DLD1 (cell line): ENCODE data around the gene APPBP2.
"Not testable (repeated sequence)": the region's sequence is repeated elsewhere in the genome, so short reads cannot be mapped to it uniquely, and the experiment has no call there.

ENCODE experiments used
- in situ Hi-C: cut with HindIII; loops from 2 replicates; pipeline ENCODE4 v1.10.0; 2017; ENCODE audit warnings: low sequenced_read_pairs

APPBP2 gene

DNA sequence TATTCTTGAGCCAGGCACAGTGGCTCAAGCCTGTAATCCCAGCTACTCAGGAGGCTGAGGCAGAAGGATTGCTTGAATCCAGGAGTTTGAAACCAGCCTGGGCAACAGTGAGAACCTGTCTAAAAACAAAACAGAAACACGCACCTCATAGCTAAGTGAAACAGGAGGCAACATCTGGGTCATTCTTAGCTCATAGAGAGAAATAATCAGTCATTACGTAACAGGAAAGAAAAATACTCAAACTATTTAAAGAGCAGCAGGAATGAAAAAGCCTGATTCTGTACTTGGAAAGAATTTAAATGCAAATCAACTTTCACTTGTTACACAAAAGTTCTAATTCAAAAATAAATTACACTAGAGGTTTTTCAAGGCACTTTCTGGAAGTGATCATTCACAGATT lies 86.5 kb downstream of the APPBP2 start:
- in situ Hi-C loops: no loop called here

DNA sequence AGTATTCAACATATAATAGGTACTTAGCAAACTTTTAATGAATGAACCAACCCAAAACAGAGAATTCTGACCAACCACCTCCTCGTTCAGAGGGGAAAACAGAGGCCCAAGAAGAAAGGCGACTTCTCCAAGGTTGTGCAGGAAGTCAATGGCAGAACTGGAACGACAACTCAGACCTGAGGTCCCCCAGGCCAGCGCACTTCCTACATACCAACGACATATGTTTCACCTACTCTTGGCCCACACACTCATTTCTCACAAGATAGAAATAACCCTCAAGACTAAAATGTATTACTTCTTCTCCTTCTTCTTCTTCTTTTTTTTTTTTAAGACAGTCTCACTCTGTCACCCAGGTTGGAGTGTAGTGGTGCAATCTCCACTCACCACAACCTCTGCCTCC lies 89.4 kb downstream of the APPBP2 start:
- in situ Hi-C loops: no loop called here

GRCh38 chr17:60435244-60436167 lies 90.5 kb downstream of the APPBP2 start:
- in situ Hi-C loops: no loop called here

GRCh38 chr17:60433021-60433997 lies 92.7 kb downstream of the APPBP2 start:
- in situ Hi-C loops: not testable (repeated sequence)

DNA sequence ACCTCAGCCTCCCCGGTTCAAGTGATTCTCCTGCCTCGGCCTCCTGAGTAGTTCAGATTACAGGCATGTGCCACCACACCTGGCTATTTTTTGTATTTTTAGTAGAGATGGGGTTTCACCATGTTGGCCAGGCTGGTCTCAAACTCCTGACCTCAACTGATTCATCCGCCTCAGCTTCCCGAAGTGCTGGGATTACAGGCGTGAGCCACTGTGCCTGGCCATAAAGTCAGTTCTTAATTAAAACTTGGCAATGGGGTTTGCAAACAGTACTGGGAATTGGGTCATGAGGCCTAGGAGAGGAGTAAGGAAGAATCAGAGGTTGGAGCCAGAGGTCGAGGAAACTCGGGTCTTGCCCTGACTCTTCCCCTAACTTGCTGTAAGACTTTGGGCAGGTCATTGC lies 95.5 kb downstream of the APPBP2 start:
- in situ Hi-C loops: not testable (repeated sequence)

DNA sequence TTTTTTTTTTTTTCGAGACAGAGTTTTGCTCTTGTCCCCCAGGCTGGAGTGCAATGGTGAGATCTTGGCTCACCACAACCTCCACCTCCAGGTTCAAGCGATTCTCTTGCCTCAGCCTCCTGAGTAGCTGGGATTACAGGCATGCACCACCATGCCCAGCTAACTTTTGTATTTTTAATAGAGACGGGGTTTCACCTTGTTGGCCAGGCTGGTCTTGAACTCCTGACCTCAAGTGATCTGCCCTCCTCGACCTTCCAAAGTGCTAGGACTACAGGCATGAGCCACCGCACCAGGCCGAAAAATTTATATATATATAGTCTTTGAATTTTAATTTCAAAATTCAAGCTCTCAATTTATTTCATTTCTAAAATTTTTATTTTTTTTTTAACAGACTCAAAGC lies 97.6 kb downstream of the APPBP2 start:
- in situ Hi-C loops: not testable (repeated sequence)

DNA sequence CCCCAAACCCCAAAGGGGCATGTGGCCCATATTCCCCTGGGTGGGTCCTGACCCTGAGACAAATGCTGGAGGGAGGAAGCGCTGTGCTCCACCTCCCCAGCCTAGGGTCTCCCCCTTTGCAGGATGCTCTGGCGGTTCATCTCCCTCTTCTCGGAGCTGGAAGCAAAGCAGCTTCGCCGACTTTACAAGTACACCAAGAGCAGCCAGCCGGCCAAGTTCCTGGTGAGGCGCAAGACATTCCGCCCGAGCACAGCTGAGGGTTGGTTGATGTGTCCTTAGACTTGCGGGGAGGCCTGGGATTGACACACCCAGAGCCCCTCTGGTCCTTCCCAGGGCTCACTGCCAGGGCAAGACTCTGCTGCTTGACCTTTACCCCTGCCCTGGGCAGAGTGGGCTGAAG lies 99.4 kb downstream of the APPBP2 start:
- in situ Hi-C loops: no loop called here

DNA sequence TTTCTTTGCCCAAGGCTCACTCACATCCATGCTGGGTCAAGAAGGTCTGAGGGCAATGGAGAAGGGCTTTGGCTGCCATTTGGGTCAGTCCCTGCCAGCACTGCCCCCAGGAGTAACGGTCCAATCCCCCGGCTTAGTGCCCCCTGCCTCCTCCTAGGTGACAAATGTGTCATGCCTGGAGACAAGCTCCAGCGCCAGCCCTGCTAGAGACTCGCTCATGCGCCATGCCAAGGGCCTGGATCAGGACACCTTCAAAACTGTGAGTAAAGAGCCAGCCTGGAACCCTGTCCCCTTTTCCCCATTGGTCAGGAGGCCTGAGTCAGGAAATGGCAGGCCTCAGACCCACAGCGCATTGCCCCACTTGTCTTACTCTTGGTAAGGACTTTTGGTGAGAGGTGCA lies 100.4 kb downstream of the APPBP2 start:
- in situ Hi-C loops: no loop called here

DNA sequence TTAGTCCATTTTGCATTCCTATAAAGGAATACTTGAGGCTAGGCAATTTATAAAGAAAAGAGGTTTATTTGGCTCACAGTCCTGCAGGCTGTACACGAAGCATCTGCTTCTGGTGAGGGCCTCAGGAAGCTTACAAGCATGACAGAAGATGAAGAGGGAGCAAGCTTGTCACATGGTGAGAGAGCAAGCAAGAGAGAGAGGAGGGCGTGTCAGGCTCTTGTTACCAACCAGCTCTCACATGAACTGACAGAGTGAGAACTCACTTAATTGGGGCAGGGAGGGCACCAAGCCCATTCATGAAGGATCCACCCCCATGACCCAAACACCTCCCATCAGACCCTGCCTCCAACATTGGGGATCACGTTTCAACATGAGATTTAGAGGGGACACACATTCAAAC lies 102.2 kb downstream of the APPBP2 start:
- in situ Hi-C loops: no loop called here

GRCh38 chr17:60422162-60422665 lies 103.8 kb downstream of the APPBP2 start, which contains the start of gene CHCT1:
Gene CHCT1 (plus strand): TSS chr17:60422489. CDS start chr17:60422593, 104 bp downstream.
- in situ Hi-C loops: no loop called here

DNA sequence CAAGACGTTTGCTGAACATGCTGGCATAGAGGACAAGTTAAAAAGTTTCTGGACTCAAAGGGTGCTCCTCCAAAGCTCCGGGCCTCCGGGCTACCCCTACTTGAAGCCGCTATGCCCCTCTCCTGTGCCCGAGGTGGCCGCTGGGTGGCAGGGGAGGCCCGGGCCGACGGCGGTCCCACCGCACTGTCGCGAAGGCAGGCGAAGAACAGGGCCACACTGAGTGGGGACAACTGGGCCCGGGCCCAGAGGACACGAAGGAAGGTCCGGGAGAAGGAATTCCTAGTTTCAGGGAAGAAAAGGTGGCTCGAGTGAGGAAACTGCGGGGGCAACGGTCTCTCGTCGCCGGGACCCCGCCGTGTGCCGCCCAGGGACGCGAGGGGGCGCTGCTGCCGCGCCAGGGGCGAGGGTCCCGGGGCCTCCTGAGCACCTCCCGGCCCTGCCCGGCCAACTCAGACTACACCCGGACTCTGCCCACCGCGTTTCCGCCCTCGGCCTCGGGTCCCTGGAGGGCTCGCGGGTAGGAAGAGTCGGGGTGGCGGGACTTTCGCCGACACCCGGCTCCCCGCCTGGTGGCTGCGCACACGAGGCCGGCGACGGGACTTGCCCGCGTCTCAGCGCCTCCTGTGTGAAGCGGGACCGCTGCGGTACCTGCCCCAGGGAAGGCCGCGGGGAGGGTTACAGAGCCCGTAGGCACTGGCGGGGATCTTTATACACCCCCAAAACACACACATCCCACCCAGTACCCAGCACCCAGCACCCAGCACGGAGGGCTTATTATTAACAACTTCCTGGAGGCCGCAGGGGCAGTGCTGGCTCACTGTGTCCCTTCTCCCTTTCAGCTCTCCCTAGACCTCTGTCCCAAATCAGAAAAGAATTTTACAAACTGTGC lies 104.5 kb downstream of the APPBP2 start:
- in situ Hi-C loops: no loop called here

DNA sequence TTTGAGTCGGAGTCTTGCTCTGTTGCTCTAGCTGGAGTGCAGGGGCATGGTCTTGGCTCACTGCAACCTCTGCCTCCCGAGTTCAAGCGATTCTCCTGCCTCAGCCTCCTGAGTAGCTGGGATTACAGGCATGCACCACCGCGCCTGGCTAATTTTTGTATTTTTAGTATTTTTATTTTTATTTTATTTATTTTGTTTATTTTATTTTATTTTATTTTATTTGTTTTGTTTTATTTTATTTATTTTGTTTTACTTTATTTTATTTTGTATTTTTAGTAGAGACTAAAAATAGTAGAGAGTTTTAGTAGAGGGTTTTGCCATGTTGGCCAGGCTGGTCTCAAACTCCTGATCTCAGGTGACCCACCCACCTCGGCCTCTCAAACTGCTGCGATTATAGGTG lies 106.2 kb downstream of the APPBP2 start:
- in situ Hi-C loops: not testable (repeated sequence)

DNA sequence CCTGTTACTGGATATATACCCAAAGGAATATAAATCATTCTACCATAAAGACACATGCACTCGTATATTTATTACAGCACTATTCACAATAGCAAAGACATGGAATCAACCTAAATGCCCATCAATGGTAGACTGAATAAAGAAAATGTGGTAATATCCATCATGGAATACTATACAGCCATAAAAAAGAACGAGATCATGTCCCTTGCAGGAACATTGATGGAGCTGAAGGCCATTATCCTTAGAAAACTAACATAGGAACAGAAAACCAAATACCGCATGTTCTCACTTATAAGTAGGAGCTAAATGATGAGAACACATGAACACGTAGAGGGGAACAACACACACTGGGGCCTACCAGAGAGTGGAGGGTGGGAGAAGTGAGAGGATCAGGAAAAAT lies 107.0 kb downstream of the APPBP2 start:
- in situ Hi-C loops: not testable (repeated sequence)

DNA sequence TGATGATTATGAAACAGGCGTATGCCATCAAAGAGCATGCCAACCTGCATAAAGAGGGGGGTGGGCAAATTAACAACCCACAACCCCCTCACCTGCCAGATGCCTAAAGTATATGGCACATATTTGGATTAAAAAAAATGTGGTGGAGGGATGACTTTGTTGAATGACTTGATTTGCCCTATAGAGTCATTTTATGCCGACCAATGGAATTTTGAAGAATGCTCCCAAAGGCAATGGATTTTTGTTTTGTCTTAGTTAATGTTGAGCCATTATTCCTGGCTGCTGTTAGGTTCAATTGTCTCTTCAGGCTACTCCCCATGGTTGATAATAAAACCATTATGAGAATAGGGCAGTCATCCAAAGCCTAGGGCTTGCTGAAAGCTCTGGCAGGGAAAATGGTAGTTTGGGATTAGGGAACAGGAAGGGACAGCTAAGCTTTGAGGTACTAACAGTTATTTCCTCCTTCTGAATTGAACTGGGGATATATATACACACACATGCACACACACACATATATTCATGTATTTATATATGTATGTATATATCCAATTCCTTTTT lies 109.6 kb downstream of the APPBP2 start:
- in situ Hi-C loops: no loop called here

- in situ Hi-C loops: no loop called here
These were observed 110.9 kb downstream of the APPBP2 start for GRCh38 chr17:60415146-60415545.

GRCh38 chr17:60412701-60413100 lies 113.3 kb downstream of the APPBP2 start:
- in situ Hi-C loops: no loop called here

- in situ Hi-C loops: no loop called here
These were observed 116.0 kb downstream of the APPBP2 start for GRCh38 chr17:60410001-60410400.

DNA sequence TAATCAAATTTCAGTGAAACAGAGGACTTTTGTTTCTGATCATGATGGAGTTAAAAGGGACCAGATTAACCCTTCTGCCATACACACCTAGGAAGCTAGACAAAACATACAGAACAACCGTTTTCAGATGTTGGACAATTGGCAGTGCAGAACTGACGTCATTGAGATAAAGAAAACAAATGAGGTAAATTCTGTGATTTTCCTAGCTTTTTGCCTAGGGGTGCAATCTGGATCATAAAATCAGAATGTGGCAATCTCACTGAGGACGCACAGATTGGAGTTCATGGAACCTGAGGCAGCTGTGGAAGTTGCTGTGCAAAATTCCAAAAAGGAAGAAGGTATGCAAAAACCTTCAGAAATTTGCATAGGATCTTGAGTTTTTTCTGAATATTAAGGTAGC lies 119.2 kb downstream of the APPBP2 start:
- in situ Hi-C loops: no loop called here

GRCh38 chr17:60403962-60404361 lies 122.1 kb downstream of the APPBP2 start:
- in situ Hi-C loops: no loop called here

DNA sequence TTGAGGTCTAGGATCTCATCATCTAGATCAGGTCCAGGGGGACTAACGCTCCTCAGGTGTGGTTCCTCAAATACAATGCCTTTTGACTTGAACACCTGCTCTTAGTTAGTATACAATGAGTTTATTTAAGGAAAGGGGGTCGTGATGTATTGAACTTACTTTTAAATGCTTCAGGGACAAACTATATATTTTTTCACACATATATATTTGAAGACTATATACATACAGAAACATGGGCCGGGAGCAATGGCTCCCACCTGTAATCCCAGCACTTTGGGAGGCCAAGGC lies 122.6 kb downstream of the APPBP2 start:
- in situ Hi-C loops: no loop called here
